Activated CD4-positive, alpha-beta T cell treated with anti-CD3 and anti-CD28 coated beads, Interleukin-2, amount 50 U/mL, for 1 hour (primary cell): ENCODE data around the gene AMDHD2.

ENCODE experiments used
- DNase-seq: peaks from one replicate; pipeline ENCODE4 v3.0.0-alpha.2; 2020

Gene AMDHD2

GRCh38 chr16:2500430-2500917, 19.7 kb upstream of the AMDHD2 start:
- DNase-seq: no peak

- DNase-seq: peak; percentile 79
Observed at GRCh38 chr16:2500918-2501750, 19.0 kb upstream of the AMDHD2 start.

- no peak for DNase-seq
Observed at GRCh38 chr16:2501946-2502895, 17.9 kb upstream of the AMDHD2 start.

- DNase-seq: no peak
Observed at GRCh38 chr16:2505695-2506094, 14.5 kb upstream of the AMDHD2 start.

GRCh38 chr16:2507052-2507659, 13.0 kb upstream of the AMDHD2 start:
- DNase-seq: no peak

- no peak for DNase-seq
Observed at GRCh38 chr16:2507665-2508064, 12.5 kb upstream of the AMDHD2 start.

GRCh38 chr16:2508722-2509400, 11.3 kb upstream of the AMDHD2 start:
- no peak for DNase-seq

- DNase-seq: no peak
Observed at GRCh38 chr16:2511128-2511800, 8.9 kb upstream of the AMDHD2 start.

- DNase-seq: no peak
Observed at GRCh38 chr16:2511996-2512734, 8.0 kb upstream of the AMDHD2 start.

- DNase-seq: no peak
Observed at GRCh38 chr16:2512735-2513404, 7.3 kb upstream of the AMDHD2 start.

GRCh38 chr16:2513405-2514332, 6.5 kb upstream of the AMDHD2 start, which contains the start of gene ATP6V0C:
Gene ATP6V0C (plus strand): TSS chr16:2513952. CDS start chr16:2514104, 152 bp downstream.
- DNase-seq: peak; percentile 90

- peak; percentile 31 for DNase-seq
Observed at GRCh38 chr16:2514333-2515179, 5.6 kb upstream of the AMDHD2 start.

- no peak for DNase-seq
Observed at GRCh38 chr16:2515180-2515851, 4.9 kb upstream of the AMDHD2 start.

GRCh38 chr16:2516391-2517240, 3.6 kb upstream of the AMDHD2 start:
- no peak for DNase-seq

- DNase-seq: no peak
Observed at GRCh38 chr16:2517954-2518605, 2.1 kb upstream of the AMDHD2 start.
